ENCODE measurements around the gene TFPT.

GRCh38 chr19:54162884-54163283 lies 47.4 kb upstream of the TFPT start:
- TF ChIP-seq CTCF (IDR thresholded peaks at IDR 0.05; ENCODE audit: extremely low read depth in 1 of 2, insufficient read depth in 1 of 2, low read depth in 1 of 2, low read length in 2 of 2) (no peak), MAX (IDR thresholded peaks at IDR 0.05; ENCODE audit: insufficient read depth, insufficient read length) (no peak)

Measured in endothelial cell of umbilical vein (primary cell).